GM19240 (cell line): Measurements from ENCODE around the gene SLC66A1.

Experiments
- DNase-seq: peaks from one replicate; pipeline ENCODE4 v3.0.0; 2011; ENCODE audit warnings: low spot score; ENCODE audit not compliant: insufficient read length

The SLC66A1 gene

GRCh38 chr1:19360843-19361610 is 48.9 kb downstream of the SLC66A1 start:
- DNase-seq: no peak

- no peak for DNase-seq
Measured at GRCh38 chr1:19361611-19362147, 49.6 kb downstream of the SLC66A1 start.

- no peak for DNase-seq
Measured at GRCh38 chr1:19363536-19364152, 51.5 kb downstream of the SLC66A1 start.

GRCh38 chr1:19365721-19366120 is 53.6 kb downstream of the SLC66A1 start:
- DNase-seq: no peak

GRCh38 chr1:19366599-19367536 is 54.7 kb downstream of the SLC66A1 start:
- DNase-seq: no peak

GRCh38 chr1:19367584-19368041 is 55.5 kb downstream of the SLC66A1 start:
- DNase-seq: no peak

GRCh38 chr1:19368050-19368449 is 55.9 kb downstream of the SLC66A1 start:
- no peak for DNase-seq

GRCh38 chr1:19368964-19369363 is 56.8 kb downstream of the SLC66A1 start:
- no peak for DNase-seq

- DNase-seq: no peak
Measured at GRCh38 chr1:19369396-19370090, 57.4 kb downstream of the SLC66A1 start.

- DNase-seq: no peak
Measured at GRCh38 chr1:19370453-19371170, 58.5 kb downstream of the SLC66A1 start.

GRCh38 chr1:19371226-19372135 is 59.4 kb downstream of the SLC66A1 start:
- DNase-seq: no peak

GRCh38 chr1:19372136-19372514 is 60.0 kb downstream of the SLC66A1 start:
- no peak for DNase-seq

- DNase-seq: no peak
Measured at GRCh38 chr1:19372602-19373001, 60.5 kb downstream of the SLC66A1 start.

- DNase-seq: no peak
Measured at GRCh38 chr1:19373211-19374082, 61.3 kb downstream of the SLC66A1 start.

GRCh38 chr1:19374083-19374801 is 62.1 kb downstream of the SLC66A1 start:
- DNase-seq: no peak

- no peak for DNase-seq
Measured at GRCh38 chr1:19374926-19375325, 62.8 kb downstream of the SLC66A1 start.

- DNase-seq: no peak
Measured at GRCh38 chr1:19375631-19376400, 63.7 kb downstream of the SLC66A1 start.
